Left lung (tissue), 10 donors: Measurements from ENCODE around the gene RXYLT1. TPM values are rescaled to one million over a fixed set of nuclear protein-coding genes. Genes with fewer than 3 reads are reported as not detected.

Source experiments
- ATAC-seq: fragments of 200-7000 bp; cut with Tn5 transposase; one replicate; pipeline ENCODE4 v1.9.1; 2020; ENCODE audit warnings: moderate library complexity
- DNase-seq, 4 donors: peaks; one replicate each; pipeline ENCODE4 v3.0.0-alpha.2; 2013 to 2020
- H3K27ac ChIP-seq, 2 donors: fragments of 200-600 bp; sonication (generic) in 1 of 2; one replicate each; pipeline versions ENCODE4 v1.5.0 to v1.8.0; 2020 to 2021
- H3K27me3 ChIP-seq, 2 donors: fragments of 200-600 bp; sonication (generic) in 1 of 2; one replicate each; pipeline versions ENCODE4 v1.5.0 to v1.8.0; 2020 to 2021
- H3K36me3 ChIP-seq, 2 donors: fragments of 200-600 bp; sonication (generic) in 1 of 2; one replicate each; pipeline versions ENCODE4 v1.5.0 to v1.8.0; 2020 to 2021
- H3K4me1 ChIP-seq, 2 donors: fragments of 200-600 bp; one replicate each; pipeline ENCODE4 v1.8.0; 2021
- H3K4me3 ChIP-seq, 2 donors: fragments of 200-600 bp; sonication (generic) in 1 of 2; one replicate each; pipeline versions ENCODE4 v1.5.0 to v1.8.0; 2020 to 2021; ENCODE audit warnings: mild to moderate bottlenecking in 1 of 2
- H3K9me3 ChIP-seq, 2 donors: fragments of 200-600 bp; sonication (generic) in 1 of 2; one replicate each; pipeline versions ENCODE4 v1.5.0 to v1.8.0; 2020 to 2021
- CTCF ChIP-seq, 2 donors: fragments of 200-600 bp; sonication (generic) in 1 of 2; IDR thresholded peaks; one replicate each; pipeline versions ENCODE4 v1.5.0 to v1.8.0; 2021; ENCODE audit warnings: antibody characterized with exemption in 2 of 2
- intact Hi-C, 2 donors: fragments of 100-400 bp; cut with DNase I; formaldehyde crosslinking; loops; one replicate each; pipeline versions ENCODE4 v1.11.2 to v1.14.2; 2022
- polyA plus RNA-seq, 6 donors: library from polyadenylated mRNA; unstranded; fragments of 120-200 nt; gene quantifications; one replicate each; pipeline ENCODE4 v1.2.1, GENCODE V29; 2013; ENCODE audit not compliant: insufficient read length in 6 of 6
- total RNA-seq, 2 donors: library from RNA; stranded (reverse); fragmentation: NEBNext Ultra II Directional; extraction: Animal tissue kit (Norgen Biotek cat#: 25700); gene quantifications; one replicate each; pipeline ENCODE4 v1.2.1, GENCODE V29; 2021
- donor health status: DM: no; HTN: yes; CAD: no.
- donor health status: DM: no; HTN: no; CAD: no.

RXYLT1 gene
- total and polyA plus RNA-seq, 8 donors, result 12.4 to 28.2 (median 24.1) TPM

- Histone ChIP-seq H3K27ac (no peak overlapping the region), H3K4me1 (no peaks in the 10 kb centered on the region), H3K9me3 (no peaks in the 10 kb centered on the region), H3K27me3 (no peaks in the 10 kb centered on the region), H3K4me3 (no peak overlapping the region), H3K36me3 (peaks cover 0 to 17% of the 10 kb centered on the region in 2 donors)
- DNase-seq (no peak), ATAC-seq (no peak)
- no peak for TF ChIP-seq CTCF (IDR thresholded peaks at IDR 0.05)
- intact Hi-C loops, result no loop called here
Observed at GRCh38 chr12:63811755-63812154, 32.0 kb downstream of the RXYLT1 start.

- H3K4me1 ChIP-seq, result no peaks in the 10 kb centered on the region
- H3K27ac ChIP-seq, result no peak overlapping the region
- no peak for ATAC-seq
- intact Hi-C loops, result no loop called here
- H3K36me3 ChIP-seq, result no peaks in the 10 kb centered on the region
- no peaks in the 10 kb centered on the region for H3K9me3 ChIP-seq
- H3K27me3 ChIP-seq, result no peaks in the 10 kb centered on the region
- TF ChIP-seq CTCF (IDR thresholded peaks at IDR 0.05), result no peak
- H3K4me3 ChIP-seq, result no peak overlapping the region
- no peak for DNase-seq
Observed at GRCh38 chr12:63814146-63814772, 34.5 kb downstream of the RXYLT1 start.

GRCh38 chr12:63815482-63815852, 35.8 kb downstream of the RXYLT1 start:
- Histone ChIP-seq H3K27ac (no peak overlapping the region), H3K4me3 (no peak overlapping the region), H3K27me3 (no peaks in the 10 kb centered on the region), H3K9me3 (peaks cover 0 to 2% of the 10 kb centered on the region in 2 donors), H3K36me3 (no peaks in the 10 kb centered on the region), H3K4me1 (no peaks in the 10 kb centered on the region)
- DNase-seq (no peak), ATAC-seq (no peak)
- intact Hi-C loops, result no loop called here
- no peak for TF ChIP-seq CTCF (IDR thresholded peaks at IDR 0.05)

- Histone ChIP-seq H3K27ac (no peak overlapping the region), H3K4me3 (no peak overlapping the region), H3K9me3 (peaks cover 0 to 2% of the 10 kb centered on the region in 2 donors), H3K27me3 (no peaks in the 10 kb centered on the region), H3K4me1 (no peaks in the 10 kb centered on the region), H3K36me3 (no peaks in the 10 kb centered on the region)
- intact Hi-C loops, result no loop called here
- ATAC-seq, result no peak
- no peak for TF ChIP-seq CTCF (IDR thresholded peaks at IDR 0.05)
- no peak for DNase-seq
Observed at GRCh38 chr12:63816031-63816430, 36.3 kb downstream of the RXYLT1 start.

GRCh38 chr12:63820427-63820826, 40.7 kb downstream of the RXYLT1 start:
- ATAC-seq (no peak), DNase-seq (no peak)
- H3K4me1 ChIP-seq, result no peaks in the 10 kb centered on the region
- TF ChIP-seq CTCF (IDR thresholded peaks at IDR 0.05), result no peak
- no peak overlapping the region for H3K27ac ChIP-seq
- no peak overlapping the region for H3K4me3 ChIP-seq
- peaks cover 0 to 2% of the 10 kb centered on the region in 2 donors for H3K9me3 ChIP-seq
- H3K27me3 ChIP-seq, result peaks cover 0 to 11% of the 10 kb centered on the region in 2 donors
- no peaks in the 10 kb centered on the region for H3K36me3 ChIP-seq
- intact Hi-C loops, result loop anchor here (5.0 to 10.0 kb wide), 2 partner anchors 437 to 444 kb away; no protein-coding TSS in a partner anchor
